H1 (cell line): ENCODE data around the gene KLF5. TPM values are rescaled to one million over a fixed set of nuclear protein-coding genes. Genes with fewer than 3 reads are reported as not detected.

ENCODE experiments used
- ASH2L ChIP-seq: fragments of 200-600, 300-600 bp; sonication (generic); IDR thresholded peaks from one replicate; pipeline ENCODE4 v1.7.1; 2017; ENCODE audit warnings: low read length
- BACH1 ChIP-seq: IDR thresholded peaks from 2 replicates; pipeline ENCODE4 v1.6.1; 2012; ENCODE audit warnings: low read length, improper control_type of control experiment
- BRCA1 ChIP-seq: IDR thresholded peaks from 2 replicates; pipeline ENCODE4 v1.6.1; 2012; ENCODE audit warnings: low read depth, low read length, improper control_type of control experiment
- CBX5 ChIP-seq: fragments of 300-800, 300-1000 bp; sonication (generic); IDR thresholded peaks from 2 replicates; pipeline ENCODE4 v1.7.1; 2016; ENCODE audit warnings: antibody characterized with exemption, low read length, low read depth
- CEBPB ChIP-seq: IDR thresholded peaks from 2 replicates; pipeline ENCODE4 v1.6.1; 2012; ENCODE audit warnings: low read depth, low read length
- CTCF ChIP-seq, 3 experiments: IDR thresholded peaks; 1 replicate in 2 of 3; 2 replicates in 1 of 3; pipeline versions ENCODE4 v1.5.1 to v1.6.1; 2011; ENCODE audit warnings: low read length in 3 of 3, mild to moderate bottlenecking in 3 of 3, inconsistent platforms in 2 of 3, low read depth in 1 of 3, moderate library complexity in 1 of 3; ENCODE audit not compliant: insufficient read depth in 1 of 3; ENCODE audit errors: control extremely low read depth in 1 of 3
- EP300 ChIP-seq, 2 experiments: IDR thresholded peaks; 1 replicate in 1 of 2; 2 replicates in 1 of 2; pipeline ENCODE4 v1.6.1; 2011 to 2012; ENCODE audit warnings: low read depth in 2 of 2, low read length in 2 of 2, mild to moderate bottlenecking in 2 of 2, borderline replicate concordance in 1 of 2, inconsistent platforms in 1 of 2, moderate library complexity in 1 of 2
- NANOG ChIP-seq: IDR thresholded peaks from 2 replicates; pipeline ENCODE4 v1.6.1; 2011; ENCODE audit warnings: low read length, low read depth, mild to moderate bottlenecking, inconsistent platforms; ENCODE audit not compliant: insufficient read depth, poor library complexity, severe bottlenecking
- PHF8 ChIP-seq: fragments of 200-600 bp; sonication (generic); conservative IDR thresholded peaks from 2 replicates; pipeline ENCODE4 v1.7.1; 2012; ENCODE audit warnings: low read depth, mild to moderate bottlenecking, inconsistent platforms, low read length, moderate library complexity
- POLR2A ChIP-seq, 2 experiments: IDR thresholded peaks; 1 replicate in 1 of 2; 2 replicates in 1 of 2; pipeline ENCODE4 v1.6.1; 2011; ENCODE audit warnings: low read depth in 2 of 2, low read length in 2 of 2, mild to moderate bottlenecking in 2 of 2; ENCODE audit errors: control extremely low read depth in 1 of 2
- POLR2AphosphoS5 ChIP-seq: IDR thresholded peaks from 2 replicates; pipeline ENCODE4 v1.6.1; 2011; ENCODE audit warnings: low read depth, low read length
- RAD21 ChIP-seq, 2 experiments: IDR thresholded peaks in 1 of 2; conservative IDR thresholded peaks in 1 of 2; 2 replicates each; pipeline ENCODE4 v1.6.1; 2011; ENCODE audit warnings: low read depth in 2 of 2, low read length in 2 of 2, improper control_type of control experiment in 1 of 2, inconsistent platforms in 1 of 2, mild to moderate bottlenecking in 1 of 2, moderate library complexity in 1 of 2
- RBBP5 ChIP-seq: IDR thresholded peaks from 2 replicates; pipeline ENCODE4 v1.7.1; 2012; ENCODE audit warnings: low read depth, mild to moderate bottlenecking, inconsistent platforms, low read length, moderate library complexity, borderline replicate concordance
- RNF2 ChIP-seq: fragments of 200-900, 300-1000 bp; sonication (generic); IDR thresholded peaks from 2 replicates; pipeline ENCODE4 v1.7.1; 2016; ENCODE audit warnings: borderline replicate concordance, low read depth, mild to moderate bottlenecking, antibody characterized with exemption, low read length; ENCODE audit not compliant: poor library complexity, severe bottlenecking; ENCODE audit errors: missing control alignments
- SIX5 ChIP-seq: IDR thresholded peaks from 2 replicates; pipeline ENCODE4 v1.6.1; 2011; ENCODE audit warnings: mild to moderate bottlenecking, low read depth, low read length
- SP2 ChIP-seq: IDR thresholded peaks from 2 replicates; pipeline ENCODE4 v1.6.1; 2012; ENCODE audit warnings: mild to moderate bottlenecking, low read length, inconsistent platforms
- TCF12 ChIP-seq: IDR thresholded peaks from 2 replicates; pipeline ENCODE4 v1.6.1; 2011; ENCODE audit warnings: low read depth, mild to moderate bottlenecking, low read length
- polyA plus RNA-seq, 7 experiments: library from polyadenylated mRNA; depleted of rRNA in 3 of 7; stranded (reverse) in 5 of 7; unstranded in 2 of 7; fragments of >200 nt in 5 of 7; fragments of 200-250 nt in 2 of 7; gene quantifications; 1 replicate in 5 of 7; 2 replicates in 1 of 7; 4 replicates in 1 of 7; pipeline versions ENCODE4 v1.2.1 to v1.2.3, GENCODE V29; 2011 to 2013; ENCODE audit warnings: missing spikeins in 2 of 7, mixed read lengths in 2 of 7
- total RNA-seq: library from RNA; stranded (reverse); fragmentation: NEBNext Ultra II Directional; extraction: Animal tissue kit (Norgen Biotek cat#: 25700); gene quantifications from 2 replicates; pipeline ENCODE4 v1.2.1, GENCODE V29; 2021

Gene KLF5
- total and polyA plus RNA-seq, 2 of the 8 experiments (the other 6 are each of a cell fraction or from before 2014, with no cell fraction given) = 1.2 to 2.3 TPM

- no peak for TF ChIP-seq PHF8
- TF ChIP-seq SIX5 = no peak
- no peak for TF ChIP-seq CEBPB
- TF ChIP-seq RNF2 = no peak
- no peak for TF ChIP-seq CTCF (IDR thresholded peaks at IDR 0.05; ENCODE audit: control extremely low read depth in 1 of 3, insufficient read depth in 1 of 3, low read depth in 1 of 3, low read length in 3 of 3)
- TF ChIP-seq BACH1 = no peak
- no peak for TF ChIP-seq RBBP5
- no peak for TF ChIP-seq CBX5
- TF ChIP-seq POLR2A (IDR thresholded peaks at IDR 0.05; ENCODE audit: control extremely low read depth in 1 of 2, low read depth in 2 of 2, low read length in 2 of 2) = no peak
- TF ChIP-seq SP2 = no peak
- TF ChIP-seq TCF12 = peak; percentile 45; the same call in 1 of the 2 replicates
- TF ChIP-seq BRCA1 = no peak
- no peak for TF ChIP-seq ASH2L
- 0 out of 4 replicates have a peak, but pooled peaks of 1 of the 2 experiments have one; percentile 0 for TF ChIP-seq RAD21 (IDR thresholded peaks at IDR 0.05 in 1 of 2, conservative IDR thresholded peaks at IDR 0.05 in 1 of 2; ENCODE audit: low read depth in 2 of 2, low read length in 2 of 2)
- TF ChIP-seq EP300 (IDR thresholded peaks at IDR 0.05; ENCODE audit: borderline replicate concordance in 1 of 2, low read depth in 2 of 2, low read length in 2 of 2) = no peak
- peak; percentile 79 for TF ChIP-seq NANOG
- TF ChIP-seq POLR2AphosphoS5 = no peak
These were observed 16.7 kb downstream of the KLF5 start (continued) for GRCh38 chr13:73075546-73075945.
